GM23248 (cell line): ENCODE results near the gene PTPRT.

ENCODE experiments used
- EZH2 ChIP-seq: fragments of 200-600 bp; sonication (generic); IDR thresholded peaks from 2 replicates; pipeline ENCODE4 v1.6.1; 2018; ENCODE audit warnings: antibody characterized with exemption, mild to moderate bottlenecking; ENCODE audit not compliant: insufficient read depth, poor library complexity, severe bottlenecking
- EZH2phosphoT487 ChIP-seq: fragments of 200-600 bp; sonication (generic); IDR thresholded peaks from 2 replicates; pipeline ENCODE4 v1.6.1; 2018; ENCODE audit warnings: antibody characterized with exemption, moderate library complexity, mild to moderate bottlenecking, low read depth; ENCODE audit not compliant: insufficient read depth

GRCh38 chr20:42613076-42613475 lies 576.6 kb downstream of the PTPRT start:
- TF ChIP-seq EZH2phosphoT487 (no peak), EZH2 (no peak)
